ENCODE data around the gene STARD5. TPM values are rescaled to one million over a fixed set of nuclear protein-coding genes. Genes with fewer than 3 reads are reported as not detected.
"Not testable (repeated sequence)": the region's sequence is repeated elsewhere in the genome, so short reads cannot be mapped to it uniquely, and the experiment has no call there.

The STARD5 gene
- polyA plus RNA-seq, 1 experiment, result 5.9 TPM

DNA sequence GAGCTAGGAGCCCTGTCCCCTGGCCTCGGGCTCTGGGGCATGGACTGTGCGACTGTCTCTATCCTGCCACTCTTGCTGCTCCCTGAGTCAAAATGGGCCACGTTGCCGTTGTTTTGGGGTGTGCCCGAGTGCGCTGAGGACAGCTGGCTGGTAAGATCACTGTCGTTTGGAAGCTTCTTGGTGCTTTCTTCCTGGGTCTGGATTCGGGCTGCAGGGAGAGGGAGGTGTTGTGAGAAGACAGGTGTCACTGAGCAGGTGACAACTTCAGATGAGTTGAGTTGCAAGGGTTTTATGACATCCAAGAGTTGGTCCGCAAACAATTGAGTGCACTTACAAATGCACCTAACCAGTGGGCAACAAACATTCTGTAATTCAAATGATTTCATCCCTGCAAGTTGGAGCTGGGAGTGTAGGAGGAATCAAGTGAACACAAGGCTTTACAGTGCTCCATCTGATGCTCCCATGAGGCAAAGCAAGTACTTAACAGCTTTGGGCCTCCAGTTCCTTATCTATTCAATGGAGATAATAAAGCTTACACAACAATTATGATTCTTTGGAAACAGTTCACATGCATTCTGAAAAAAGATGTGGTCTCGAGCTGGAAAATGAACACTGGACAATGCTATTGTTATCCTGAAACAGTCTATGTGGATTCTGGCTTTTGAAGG, 11.0 kb upstream of the STARD5 start:
- ChIA-PET POLR2A (interaction anchor here (0.6 kb wide), 1 partner anchor 38 kb away, joined by 3 read pairs; no protein-coding TSS in a partner anchor), CTCF (interaction anchor here (0.6 to 5.1 kb wide), 7 partner anchors 8 to 226 kb away, joined by 3 to 53 read pairs (median 3); no protein-coding TSS in a partner anchor)
- no peak for DNase-seq (ENCODE audit: low read depth)
- no peaks in the 10 kb centered on the region for H3K36me3 ChIP-seq (ENCODE audit: control insufficient read depth, insufficient read depth, low read length)
- H3K27me3 ChIP-seq (ENCODE audit: control insufficient read depth, insufficient read depth, low read length), result peaks cover 1% of the 10 kb centered on the region; the same call in 1 of the 2 replicates
- TF ChIP-seq, protein P1, sequence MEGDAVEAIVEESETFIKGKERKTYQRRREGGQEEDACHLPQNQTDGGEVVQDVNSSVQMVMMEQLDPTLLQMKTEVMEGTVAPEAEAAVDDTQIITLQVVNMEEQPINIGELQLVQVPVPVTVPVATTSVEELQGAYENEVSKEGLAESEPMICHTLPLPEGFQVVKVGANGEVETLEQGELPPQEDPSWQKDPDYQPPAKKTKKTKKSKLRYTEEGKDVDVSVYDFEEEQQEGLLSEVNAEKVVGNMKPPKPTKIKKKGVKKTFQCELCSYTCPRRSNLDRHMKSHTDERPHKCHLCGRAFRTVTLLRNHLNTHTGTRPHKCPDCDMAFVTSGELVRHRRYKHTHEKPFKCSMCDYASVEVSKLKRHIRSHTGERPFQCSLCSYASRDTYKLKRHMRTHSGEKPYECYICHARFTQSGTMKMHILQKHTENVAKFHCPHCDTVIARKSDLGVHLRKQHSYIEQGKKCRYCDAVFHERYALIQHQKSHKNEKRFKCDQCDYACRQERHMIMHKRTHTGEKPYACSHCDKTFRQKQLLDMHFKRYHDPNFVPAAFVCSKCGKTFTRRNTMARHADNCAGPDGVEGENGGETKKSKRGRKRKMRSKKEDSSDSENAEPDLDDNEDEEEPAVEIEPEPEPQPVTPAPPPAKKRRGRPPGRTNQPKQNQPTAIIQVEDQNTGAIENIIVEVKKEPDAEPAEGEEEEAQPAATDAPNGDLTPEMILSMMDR (IDR thresholded peaks at IDR 0.05; ENCODE audit: insufficient read depth, low read depth, low read length), result no peak
- H3K4me3 ChIP-seq (ENCODE audit: low read depth, low read length), result no peak overlapping the region

DNA sequence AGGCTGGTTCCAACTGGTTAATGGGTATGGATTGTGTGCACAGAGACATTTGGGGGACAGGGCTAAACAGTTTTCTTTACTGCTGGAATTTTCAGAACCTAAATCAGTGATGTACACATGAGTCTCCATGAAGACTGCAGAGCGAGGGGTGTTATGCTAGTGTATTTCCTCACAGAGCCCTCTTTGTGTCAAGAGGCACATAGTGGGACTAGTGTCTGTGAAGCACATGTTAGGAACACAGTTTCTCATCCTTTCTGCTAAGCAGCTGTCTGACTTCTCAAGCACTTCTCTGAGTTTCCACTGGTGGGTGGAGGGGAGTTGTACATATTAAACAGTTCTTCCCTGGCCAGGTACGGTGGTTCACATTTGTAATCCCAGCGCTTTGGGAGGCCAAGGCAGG, 9.4 kb upstream of the STARD5 start:
- CTCF ChIA-PET, result interaction anchor here (0.9 to 2.3 kb wide), 2 partner anchors 23 to 67 kb away, joined by 3 to 5 read pairs; no protein-coding TSS in a partner anchor
- H3K36me3 ChIP-seq (ENCODE audit: control insufficient read depth, insufficient read depth, low read length), result no peaks in the 10 kb centered on the region
- H3K4me3 ChIP-seq (ENCODE audit: low read depth, low read length), result no peak overlapping the region
- no peak for DNase-seq (ENCODE audit: low read depth)
- POLR2A ChIA-PET, result no interaction called here
- peaks cover 1% of the 10 kb centered on the region; the same call in 1 of the 2 replicates for H3K27me3 ChIP-seq (ENCODE audit: control insufficient read depth, insufficient read depth, low read length)
- TF ChIP-seq, protein P1 (IDR thresholded peaks at IDR 0.05; ENCODE audit: insufficient read depth, low read depth, low read length), result no peak

DNA sequence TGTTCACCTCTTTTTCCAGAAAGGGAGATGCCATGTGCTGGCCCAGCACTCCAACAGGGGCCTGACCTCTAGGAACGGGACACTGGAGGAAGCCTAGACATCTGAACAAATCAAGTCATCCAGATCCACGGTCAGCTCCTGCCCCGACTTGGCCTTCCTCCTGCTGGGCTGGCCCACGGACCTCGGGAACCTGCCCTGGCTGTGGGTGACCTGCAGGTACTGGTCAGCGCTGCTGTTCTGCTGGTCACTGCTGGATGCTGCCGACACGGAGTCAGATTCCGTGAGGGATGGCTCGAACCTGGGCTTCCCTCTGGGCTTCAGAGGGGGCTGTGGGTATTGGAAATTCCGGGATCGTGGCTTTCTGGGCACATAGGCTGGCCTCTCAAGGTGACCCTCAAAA, 8.4 kb upstream of the STARD5 start:
- ChIA-PET CTCF (interaction anchor here (1.0 to 3.1 kb wide), 3 partner anchors 23 to 66 kb away, joined by 3 to 14 read pairs (median 5); no protein-coding TSS in a partner anchor), POLR2A (no interaction called here)
- peaks cover 1% of the 10 kb centered on the region; the same call in 1 of the 2 replicates for H3K27me3 ChIP-seq (ENCODE audit: control insufficient read depth, insufficient read depth, low read length)
- TF ChIP-seq, protein P1 (IDR thresholded peaks at IDR 0.05; ENCODE audit: insufficient read depth, low read depth, low read length), result no peak
- H3K36me3 ChIP-seq (ENCODE audit: control insufficient read depth, insufficient read depth, low read length), result no peaks in the 10 kb centered on the region
- H3K4me3 ChIP-seq (ENCODE audit: low read depth, low read length), result no peak overlapping the region
- DNase-seq (ENCODE audit: low read depth), result no peak

DNA sequence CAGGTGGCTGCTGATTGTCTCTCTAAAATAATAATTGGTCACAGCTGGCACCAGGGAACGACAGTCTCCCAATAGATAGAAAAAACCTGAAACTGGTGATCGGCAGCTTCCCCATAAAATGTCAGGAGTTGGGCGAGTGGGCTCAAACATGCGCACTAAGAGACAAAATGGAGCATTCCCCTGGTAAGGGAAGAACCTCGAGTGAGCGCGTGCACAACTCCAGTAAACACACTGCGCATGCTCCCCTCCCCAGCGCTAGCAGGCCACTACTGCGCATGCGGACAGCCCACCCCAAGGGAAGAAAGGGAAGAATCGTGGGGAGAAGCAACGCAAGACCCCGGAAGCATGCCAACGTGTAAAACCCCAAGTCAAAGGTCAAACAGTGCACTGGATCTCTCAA, 7.7 kb upstream of the STARD5 start:
- ChIA-PET POLR2A (no interaction called here), CTCF (interaction anchor here (1.0 to 3.1 kb wide), 3 partner anchors 22 to 66 kb away, joined by 3 to 14 read pairs (median 5); no protein-coding TSS in a partner anchor)
- Histone ChIP-seq H3K36me3 (ENCODE audit: control insufficient read depth, insufficient read depth, low read length) (no peaks in the 10 kb centered on the region), H3K4me3 (ENCODE audit: low read depth, low read length) (no peak overlapping the region), H3K27me3 (ENCODE audit: control insufficient read depth, insufficient read depth, low read length) (peaks cover 1% of the 10 kb centered on the region; the same call in 1 of the 2 replicates)
- TF ChIP-seq, protein P1 (IDR thresholded peaks at IDR 0.05; ENCODE audit: insufficient read depth, low read depth, low read length), result no peak
- DNase-seq (ENCODE audit: low read depth), result no peak

DNA sequence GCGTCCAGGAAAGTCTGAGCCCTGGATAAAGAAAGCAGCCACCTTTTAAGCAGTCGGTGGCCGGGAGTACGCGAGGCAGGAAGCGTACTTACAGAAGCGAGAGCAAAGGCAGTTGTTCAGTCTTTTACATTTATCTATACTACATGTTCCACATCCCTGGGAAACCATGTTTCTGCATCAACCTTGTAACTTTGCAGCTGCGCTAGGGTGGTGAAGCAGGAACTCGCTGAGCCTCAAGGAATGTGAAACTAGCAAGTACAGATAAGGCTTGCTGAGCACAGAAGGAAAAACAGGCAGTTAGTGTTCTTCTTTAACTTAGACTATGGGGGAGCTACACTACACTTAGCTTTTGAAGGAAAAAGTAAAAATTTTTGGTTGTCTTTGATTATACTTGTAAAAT, 7.2 kb upstream of the STARD5 start:
- H3K36me3 ChIP-seq (ENCODE audit: control insufficient read depth, insufficient read depth, low read length); DNase-seq (ENCODE audit: low read depth); POLR2A ChIA-PET; H3K4me3 ChIP-seq (ENCODE audit: low read depth, low read length); H3K27me3 ChIP-seq (ENCODE audit: control insufficient read depth, insufficient read depth, low read length): not testable (repeated sequence)
- CTCF ChIA-PET, result interaction anchor here (2.3 to 3.1 kb wide), 3 partner anchors 56 to 65 kb away, joined by 5 to 14 read pairs (median 9); no protein-coding TSS in a partner anchor

All from BJ (cell line).